ENCODE data around the gene SPDEF. TPM values are rescaled to one million over a fixed set of nuclear protein-coding genes. Genes with fewer than 3 reads are reported as not detected.

The SPDEF gene
- not detected for polyA plus RNA-seq (2012; ENCODE audit: insufficient read depth, insufficient read length)

- DNase-seq (ENCODE audit: low read depth, low spot score) = no peak
- H3K4me3 ChIP-seq (ENCODE audit: low read length) = no peak within 1 kb of the TSS
These were observed at the start of gene SPDEF for GRCh38 chr6:34556031-34556471. TSS of gene SPDEF (minus strand) at chr6:34556329. CDS start at chr6:34544455, 11,874 bp downstream.

GRCh38 chr6:34603707-34604106 lies 47.6 kb upstream of the SPDEF start:
- DNase-seq (ENCODE audit: low read depth, low spot score) = no peak
- H3K4me3 ChIP-seq (ENCODE audit: low read length) = no peak overlapping the region

- no peak overlapping the region for H3K4me3 ChIP-seq (ENCODE audit: low read length)
- no peak for DNase-seq (ENCODE audit: low read depth, low spot score)
These were observed 46.4 kb upstream of the SPDEF start for GRCh38 chr6:34602318-34603111.

- DNase-seq (ENCODE audit: low read depth, low spot score) = no peak
- no peak overlapping the region for H3K4me3 ChIP-seq (ENCODE audit: low read length)
These were observed 45.6 kb upstream of the SPDEF start for GRCh38 chr6:34601706-34602105.

GRCh38 chr6:34600796-34601195 lies 44.7 kb upstream of the SPDEF start:
- no peak for DNase-seq (ENCODE audit: low read depth, low spot score)
- no peak overlapping the region for H3K4me3 ChIP-seq (ENCODE audit: low read length)

- H3K4me3 ChIP-seq (ENCODE audit: low read length) = no peak overlapping the region
- DNase-seq (ENCODE audit: low read depth, low spot score) = no peak
These were observed 44.0 kb upstream of the SPDEF start for GRCh38 chr6:34600101-34600500.

- DNase-seq (ENCODE audit: low read depth, low spot score) = no peak
- no peak overlapping the region for H3K4me3 ChIP-seq (ENCODE audit: low read length)
These were observed 42.6 kb upstream of the SPDEF start for GRCh38 chr6:34598712-34599111.

- no peak for DNase-seq (ENCODE audit: low read depth, low spot score)
These were observed 41.6 kb upstream of the SPDEF start for GRCh38 chr6:34597605-34598353.

GRCh38 chr6:34596798-34597197 lies 40.7 kb upstream of the SPDEF start:
- no peak overlapping the region for H3K4me3 ChIP-seq (ENCODE audit: low read length)
- DNase-seq (ENCODE audit: low read depth, low spot score) = no peak

More at GRCh38 chr6:34597605-34598353, 41.6 kb upstream of the SPDEF start:
- no peak overlapping the region for H3K4me3 ChIP-seq (ENCODE audit: low read length)

GRCh38 chr6:34595332-34596184 lies 39.4 kb upstream of the SPDEF start:
- H3K4me3 ChIP-seq (ENCODE audit: low read length) = no peak overlapping the region
- no peak for DNase-seq (ENCODE audit: low read depth, low spot score)

- no peak overlapping the region for H3K4me3 ChIP-seq (ENCODE audit: low read length)
- DNase-seq (ENCODE audit: low read depth, low spot score) = no peak
These were observed 37.6 kb upstream of the SPDEF start for GRCh38 chr6:34593701-34594100.

- peak; percentile 7 for DNase-seq (ENCODE audit: low read depth, low spot score)
- no peak overlapping the region for H3K4me3 ChIP-seq (ENCODE audit: low read length)
These were observed 36.3 kb upstream of the SPDEF start for GRCh38 chr6:34592208-34592952.

GRCh38 chr6:34589691-34590090 lies 33.6 kb upstream of the SPDEF start:
- no peak overlapping the region for H3K4me3 ChIP-seq (ENCODE audit: low read length)
- DNase-seq (ENCODE audit: low read depth, low spot score) = no peak

- DNase-seq (ENCODE audit: low read depth, low spot score) = no peak
These were observed 33.0 kb upstream of the SPDEF start for GRCh38 chr6:34589140-34589539.

GRCh38 chr6:34587851-34588250 lies 31.7 kb upstream of the SPDEF start:
- no peak for DNase-seq (ENCODE audit: low read depth, low spot score)

More at GRCh38 chr6:34589140-34589539, 33.0 kb upstream of the SPDEF start:
- no peak overlapping the region for H3K4me3 ChIP-seq (ENCODE audit: low read length)

GRCh38 chr6:34587325-34587724 lies 31.2 kb upstream of the SPDEF start:
- no peak overlapping the region for H3K4me3 ChIP-seq (ENCODE audit: low read length)
- no peak for DNase-seq (ENCODE audit: low read depth, low spot score)

More at GRCh38 chr6:34587851-34588250, 31.7 kb upstream of the SPDEF start:
- no peak overlapping the region for H3K4me3 ChIP-seq (ENCODE audit: low read length)

GRCh38 chr6:34586327-34587040 lies 30.4 kb upstream of the SPDEF start:
- DNase-seq (ENCODE audit: low read depth, low spot score) = no peak
- H3K4me3 ChIP-seq (ENCODE audit: low read length) = no peak overlapping the region

GRCh38 chr6:34585512-34586061 lies 29.5 kb upstream of the SPDEF start:
- DNase-seq (ENCODE audit: low read depth, low spot score) = no peak
- H3K4me3 ChIP-seq (ENCODE audit: low read length) = no peak overlapping the region
